ENCODE results near the gene SCD. TPM values are rescaled to one million over a fixed set of nuclear protein-coding genes. Genes with fewer than 3 reads are reported as not detected.

The SCD gene
- total RNA-seq, 2 donors from 2014 or later: 14.3 to 128 TPM

GRCh38 chr10:100338434-100339036 lies 8.5 kb upstream of the SCD start:
- Histone ChIP-seq H3K27me3 (no peaks in the 10 kb centered on the region), H3K36me3 (replicated peaks in 1 of 2; ENCODE audit: insufficient read depth in 1 of 2, low read depth in 2 of 2) (no peaks in the 10 kb centered on the region), H3K4me3 (no peak overlapping the region), H3K27ac (no peak overlapping the region), H3K9me3 (no peaks in the 10 kb centered on the region), H3K4me1 (no peaks in the 10 kb centered on the region)
- ATAC-seq (peak; percentile 79), DNase-seq (peak; percentile 79 to 87 (median 82))
- 47 to 58% methylated on average over 4 of the region's 4 CpGs for WGBS, 2 donors
- no peak for TF ChIP-seq POLR2A (IDR thresholded peaks at IDR 0.05)
- TF ChIP-seq, protein P1, sequence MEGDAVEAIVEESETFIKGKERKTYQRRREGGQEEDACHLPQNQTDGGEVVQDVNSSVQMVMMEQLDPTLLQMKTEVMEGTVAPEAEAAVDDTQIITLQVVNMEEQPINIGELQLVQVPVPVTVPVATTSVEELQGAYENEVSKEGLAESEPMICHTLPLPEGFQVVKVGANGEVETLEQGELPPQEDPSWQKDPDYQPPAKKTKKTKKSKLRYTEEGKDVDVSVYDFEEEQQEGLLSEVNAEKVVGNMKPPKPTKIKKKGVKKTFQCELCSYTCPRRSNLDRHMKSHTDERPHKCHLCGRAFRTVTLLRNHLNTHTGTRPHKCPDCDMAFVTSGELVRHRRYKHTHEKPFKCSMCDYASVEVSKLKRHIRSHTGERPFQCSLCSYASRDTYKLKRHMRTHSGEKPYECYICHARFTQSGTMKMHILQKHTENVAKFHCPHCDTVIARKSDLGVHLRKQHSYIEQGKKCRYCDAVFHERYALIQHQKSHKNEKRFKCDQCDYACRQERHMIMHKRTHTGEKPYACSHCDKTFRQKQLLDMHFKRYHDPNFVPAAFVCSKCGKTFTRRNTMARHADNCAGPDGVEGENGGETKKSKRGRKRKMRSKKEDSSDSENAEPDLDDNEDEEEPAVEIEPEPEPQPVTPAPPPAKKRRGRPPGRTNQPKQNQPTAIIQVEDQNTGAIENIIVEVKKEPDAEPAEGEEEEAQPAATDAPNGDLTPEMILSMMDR (IDR thresholded peaks at IDR 0.05): peak; percentile 84 to 96 (median 89)
- intact Hi-C loops (cut with DNase I): loop anchor here (10.0 kb wide), 1 partner anchor 176 kb away; the partner anchor contains the start of gene SEC31B

GRCh38 chr10:100339236-100339635 lies 7.8 kb upstream of the SCD start:
- H3K9me3 ChIP-seq: no peaks in the 10 kb centered on the region
- H3K4me3 ChIP-seq: no peak overlapping the region
- no peak for DNase-seq
- H3K4me1 ChIP-seq: no peaks in the 10 kb centered on the region
- WGBS, 2 donors: 46 to 50% methylated on average over 5 of the region's 5 CpGs
- ATAC-seq: no peak
- intact Hi-C loops (cut with DNase I): loop anchor here (10.0 kb wide), 1 partner anchor 176 kb away; the partner anchor contains the start of gene SEC31B
- H3K27ac ChIP-seq: no peak overlapping the region
- no peaks in the 10 kb centered on the region for H3K36me3 ChIP-seq (replicated peaks in 1 of 2; ENCODE audit: insufficient read depth in 1 of 2, low read depth in 2 of 2)
- no peaks in the 10 kb centered on the region for H3K27me3 ChIP-seq
- TF ChIP-seq, protein P1 (IDR thresholded peaks at IDR 0.05): no peak
- no peak for TF ChIP-seq POLR2A (IDR thresholded peaks at IDR 0.05)

DNA sequence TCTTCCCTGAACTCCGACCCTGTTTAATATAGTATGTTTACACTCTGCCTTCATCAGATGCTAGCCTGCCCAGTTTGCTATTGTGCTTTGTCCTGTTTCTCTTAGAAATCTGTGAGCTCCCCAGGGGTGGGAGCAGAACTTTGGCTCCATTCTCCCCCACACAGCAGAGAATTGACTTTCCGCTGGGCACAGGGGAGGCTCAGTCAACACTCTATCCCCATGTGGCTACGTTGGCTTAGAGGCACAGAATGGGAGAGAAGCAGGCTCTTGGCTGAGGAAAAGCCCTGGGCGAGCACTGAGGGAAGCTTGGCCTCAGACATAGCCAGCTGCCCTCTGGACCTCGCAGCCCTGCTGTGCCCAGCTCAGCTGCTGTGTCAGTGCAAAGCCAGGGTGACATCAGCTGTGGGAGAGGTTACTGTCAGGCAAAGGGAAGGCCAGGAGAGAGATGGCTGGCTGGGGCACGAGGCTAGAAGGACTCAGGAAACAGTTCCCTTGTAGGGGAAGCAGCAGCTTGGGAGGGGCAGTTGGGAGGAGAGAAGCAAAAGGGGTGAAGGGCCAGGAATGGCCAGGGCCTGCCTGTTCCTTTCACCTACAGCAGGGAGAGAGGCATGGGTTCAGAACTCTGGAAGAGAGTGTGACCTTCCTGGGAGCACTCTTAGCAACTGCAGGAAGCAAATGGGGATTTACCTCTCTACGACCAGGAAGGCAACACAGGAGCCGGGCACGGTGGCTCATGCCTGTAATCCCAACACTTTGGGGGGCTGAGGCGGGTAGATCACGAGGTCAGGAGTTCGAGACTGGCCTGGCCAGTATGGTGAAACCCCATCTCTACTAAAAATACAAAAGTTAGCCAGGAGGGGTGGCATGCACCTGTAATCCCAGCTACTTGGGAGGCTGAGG lies 5.8 kb upstream of the SCD start:
- WGBS, 2 donors: 69 to 74% methylated on average over 12 of the region's 12 CpGs
- peak in 1 of 4 donors; percentile 33 for DNase-seq
- H3K27me3 ChIP-seq: no peaks in the 10 kb centered on the region

GRCh38 chr10:100341953-100342626 lies 4.9 kb upstream of the SCD start:
- Histone ChIP-seq H3K36me3 (replicated peaks in 1 of 2; ENCODE audit: insufficient read depth in 1 of 2, low read depth in 2 of 2) (no peaks in the 10 kb centered on the region), H3K9me3 (no peaks in the 10 kb centered on the region), H3K4me1 (peaks cover 12% of the 10 kb centered on the region), H3K4me3 (no peak overlapping the region), H3K27ac (no peak overlapping the region), H3K27me3 (no peaks in the 10 kb centered on the region)
- TF ChIP-seq POLR2A (IDR thresholded peaks at IDR 0.05): no peak
- TF ChIP-seq, protein P1 (IDR thresholded peaks at IDR 0.05): peak; percentile 39 to 83 (median 60)
- DNase-seq: peak; percentile 55 to 71 (median 66)
- intact Hi-C loops (cut with DNase I): loop anchor here (2.0 kb wide), 1 partner anchor 91 kb away; no protein-coding TSS in a partner anchor
- 37 to 38% methylated on average over 9 of the region's 9 CpGs for WGBS, 2 donors
- peak; percentile 67 for ATAC-seq

More for the DNA sequence above, 5.8 kb upstream of the SCD start:
- Histone ChIP-seq H3K9me3 (no peaks in the 10 kb centered on the region), H3K27ac (no peak overlapping the region), H3K4me1 (peaks cover 4% of the 10 kb centered on the region), H3K36me3 (replicated peaks in 1 of 2; ENCODE audit: insufficient read depth in 1 of 2, low read depth in 2 of 2) (no peaks in the 10 kb centered on the region), H3K4me3 (no peak overlapping the region)
- no peak for ATAC-seq
- intact Hi-C loops (cut with DNase I): loop anchor here (2.0 kb wide), 1 partner anchor 92 kb away; no protein-coding TSS in a partner anchor
- no peak for TF ChIP-seq POLR2A (IDR thresholded peaks at IDR 0.05)
- TF ChIP-seq, protein P1 (IDR thresholded peaks at IDR 0.05): no peak
